MM.1S (cell line): Measurements from ENCODE around the gene ETV5.

Experiments used
- DNase-seq: peaks from one replicate; pipeline ENCODE4 v3.0.0-alpha.2; 2015
- H2AFZ ChIP-seq: fragments of 300-600 bp; sonication (generic); 2 replicates; pipeline ENCODE4 v1.6.0; 2016; ENCODE audit warnings: antibody characterized with exemption, low read length
- H3F3A ChIP-seq: fragments of 300-600 bp; sonication (generic); 2 replicates; pipeline ENCODE4 v1.6.1; 2016; ENCODE audit warnings: mild to moderate bottlenecking, antibody characterized with exemption, low read length, moderate library complexity, mixed read lengths; ENCODE audit not compliant: insufficient read depth
- H3K27ac ChIP-seq: fragments of 300-600 bp; sonication (generic); 2 replicates; pipeline ENCODE4 v1.5.1; 2016; ENCODE audit warnings: mild to moderate bottlenecking, low read length
- H3K27me3 ChIP-seq: fragments of 300-600 bp; sonication (generic); replicated peaks from 2 replicates; pipeline ENCODE4 v1.6.0; 2016; ENCODE audit warnings: low read length; ENCODE audit not compliant: insufficient read depth
- H3K36me3 ChIP-seq: fragments of 300-600 bp; sonication (generic); replicated peaks from 2 replicates; pipeline ENCODE4 v1.6.1; 2016; ENCODE audit warnings: mild to moderate bottlenecking, low read length, mixed read lengths; ENCODE audit not compliant: insufficient read depth
- H3K4me1 ChIP-seq: fragments of 300-600 bp; sonication (generic); 2 replicates; pipeline ENCODE4 v1.6.1; 2016; ENCODE audit warnings: low read length, mixed read lengths
- H3K4me2 ChIP-seq: fragments of 300-600 bp; sonication (generic); 2 replicates; pipeline ENCODE4 v1.6.0; 2016; ENCODE audit warnings: low read depth, low read length
- H3K4me3 ChIP-seq: fragments of 300-600 bp; sonication (generic); 2 replicates; pipeline ENCODE4 v1.5.1; 2016; ENCODE audit warnings: low read length, mixed read lengths
- H3K79me2 ChIP-seq: fragments of 300-600 bp; sonication (generic); 2 replicates; pipeline ENCODE4 v1.6.1; 2016; ENCODE audit warnings: mixed run types, low read length, mixed read lengths
- H3K9ac ChIP-seq: fragments of 300-600 bp; sonication (generic); 2 replicates; pipeline ENCODE4 v1.6.1; 2016; ENCODE audit warnings: low read length, mixed read lengths
- H3K9me2 ChIP-seq: fragments of 300-600 bp; sonication (generic); replicated peaks from 2 replicates; pipeline ENCODE4 v1.6.1; 2016; ENCODE audit warnings: mild to moderate bottlenecking, low read length, mixed read lengths; ENCODE audit not compliant: insufficient read depth
- H3K9me3 ChIP-seq: fragments of 300-600 bp; sonication (generic); replicated peaks from 2 replicates; pipeline ENCODE4 v1.6.1; 2016; ENCODE audit warnings: mild to moderate bottlenecking, low read length, mixed read lengths; ENCODE audit not compliant: insufficient read depth
- H4K20me1 ChIP-seq: fragments of 300-600 bp; sonication (generic); 2 replicates; pipeline ENCODE4 v1.6.1; 2016; ENCODE audit warnings: mild to moderate bottlenecking, low read length, moderate library complexity, mixed read lengths; ENCODE audit not compliant: insufficient read depth
- EZH2 ChIP-seq: fragments of 300-600 bp; sonication (generic); optimal IDR thresholded peaks from 2 replicates; pipeline ENCODE3; 2017; ENCODE audit warnings: low read depth, mild to moderate bottlenecking, antibody characterized with exemption, low read length, mixed read lengths
- EZH2phosphoT487 ChIP-seq: fragments of 300-600 bp; sonication (generic); IDR thresholded peaks from 2 replicates; pipeline ENCODE4 v1.6.1; 2018; ENCODE audit warnings: antibody characterized with exemption, low read length
- TF ChIP-seq, protein P1 (sequence below): fragments of 300-600 bp; sonication (generic); IDR thresholded peaks from 2 replicates; pipeline ENCODE4 v1.5.1; 2016; ENCODE audit warnings: antibody characterized with exemption, low read length, mixed read lengths

ETV5 gene

DNA sequence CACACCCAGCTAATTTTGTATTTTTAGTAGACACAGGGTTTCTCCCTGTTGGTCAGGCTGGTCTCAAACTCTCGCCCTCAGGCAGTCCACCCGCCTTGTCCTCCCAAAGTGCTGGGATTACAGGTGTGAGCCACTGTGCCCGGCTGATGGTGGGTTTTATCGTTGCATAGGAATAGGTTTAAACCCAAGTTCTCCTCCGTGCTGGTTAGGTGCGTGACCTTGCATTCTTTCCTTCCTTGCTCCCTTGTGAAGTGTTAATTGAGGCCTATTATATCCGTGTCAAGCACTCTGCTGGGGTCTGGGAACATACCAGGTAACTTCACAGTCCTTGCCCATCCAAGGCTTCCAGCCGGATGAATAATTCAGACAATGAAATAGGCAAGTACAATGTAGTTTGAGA, 19.3 kb upstream of the ETV5 start:
- H3K36me3 ChIP-seq: no peaks in the 10 kb centered on the region
- H3K79me2 ChIP-seq: no peaks in the 10 kb centered on the region
- no peak overlapping the region for H3K4me2 ChIP-seq
- H3K27ac ChIP-seq: no peak overlapping the region
- TF ChIP-seq, protein P1, sequence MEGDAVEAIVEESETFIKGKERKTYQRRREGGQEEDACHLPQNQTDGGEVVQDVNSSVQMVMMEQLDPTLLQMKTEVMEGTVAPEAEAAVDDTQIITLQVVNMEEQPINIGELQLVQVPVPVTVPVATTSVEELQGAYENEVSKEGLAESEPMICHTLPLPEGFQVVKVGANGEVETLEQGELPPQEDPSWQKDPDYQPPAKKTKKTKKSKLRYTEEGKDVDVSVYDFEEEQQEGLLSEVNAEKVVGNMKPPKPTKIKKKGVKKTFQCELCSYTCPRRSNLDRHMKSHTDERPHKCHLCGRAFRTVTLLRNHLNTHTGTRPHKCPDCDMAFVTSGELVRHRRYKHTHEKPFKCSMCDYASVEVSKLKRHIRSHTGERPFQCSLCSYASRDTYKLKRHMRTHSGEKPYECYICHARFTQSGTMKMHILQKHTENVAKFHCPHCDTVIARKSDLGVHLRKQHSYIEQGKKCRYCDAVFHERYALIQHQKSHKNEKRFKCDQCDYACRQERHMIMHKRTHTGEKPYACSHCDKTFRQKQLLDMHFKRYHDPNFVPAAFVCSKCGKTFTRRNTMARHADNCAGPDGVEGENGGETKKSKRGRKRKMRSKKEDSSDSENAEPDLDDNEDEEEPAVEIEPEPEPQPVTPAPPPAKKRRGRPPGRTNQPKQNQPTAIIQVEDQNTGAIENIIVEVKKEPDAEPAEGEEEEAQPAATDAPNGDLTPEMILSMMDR: no peak
- no peak for TF ChIP-seq EZH2phosphoT487
- TF ChIP-seq EZH2: no peak
- H3K9me3 ChIP-seq: no peaks in the 10 kb centered on the region
- no peak overlapping the region for H3K9ac ChIP-seq
- no peak for DNase-seq
- no peaks in the 10 kb centered on the region for H3K27me3 ChIP-seq
- no peaks in the 10 kb centered on the region for H3K9me2 ChIP-seq
- H2AFZ ChIP-seq: no peak overlapping the region
- no peaks in the 10 kb centered on the region for H3F3A ChIP-seq
- H4K20me1 ChIP-seq: no peaks in the 10 kb centered on the region
- H3K4me3 ChIP-seq: no peak overlapping the region
- H3K4me1 ChIP-seq: no peaks in the 10 kb centered on the region

DNA sequence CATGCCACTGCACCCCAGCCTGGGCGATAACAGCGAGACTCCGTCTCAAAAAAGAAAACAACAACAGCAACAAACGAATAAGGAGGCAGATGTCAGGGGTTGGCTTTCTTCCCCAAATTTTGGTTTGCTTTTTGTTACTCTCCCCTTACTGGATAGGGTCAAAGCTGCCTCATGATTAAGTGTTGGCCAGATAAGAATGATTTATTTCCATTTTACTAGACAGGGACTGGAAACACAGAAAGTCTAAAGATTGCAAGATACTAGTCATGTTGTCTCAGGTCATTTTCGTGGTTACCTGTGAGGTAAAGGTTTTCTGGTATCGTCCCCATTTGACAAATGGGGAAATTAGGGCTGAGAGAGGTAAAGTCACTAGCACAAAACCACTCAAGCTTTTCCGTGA, 18.6 kb upstream of the ETV5 start:
- Histone ChIP-seq H3K27me3 (no peaks in the 10 kb centered on the region), H3K9ac (no peak overlapping the region), H4K20me1 (no peaks in the 10 kb centered on the region), H3K79me2 (no peaks in the 10 kb centered on the region), H3K9me2 (no peaks in the 10 kb centered on the region), H3F3A (no peaks in the 10 kb centered on the region), H3K4me3 (no peak overlapping the region), H3K27ac (no peak overlapping the region), H2AFZ (no peak overlapping the region), H3K4me2 (no peak overlapping the region), H3K9me3 (no peaks in the 10 kb centered on the region), H3K4me1 (no peaks in the 10 kb centered on the region), H3K36me3 (no peaks in the 10 kb centered on the region)
- DNase-seq: no peak
- TF ChIP-seq EZH2phosphoT487 (no peak), EZH2 (no peak)
- TF ChIP-seq, protein P1: no peak

DNA sequence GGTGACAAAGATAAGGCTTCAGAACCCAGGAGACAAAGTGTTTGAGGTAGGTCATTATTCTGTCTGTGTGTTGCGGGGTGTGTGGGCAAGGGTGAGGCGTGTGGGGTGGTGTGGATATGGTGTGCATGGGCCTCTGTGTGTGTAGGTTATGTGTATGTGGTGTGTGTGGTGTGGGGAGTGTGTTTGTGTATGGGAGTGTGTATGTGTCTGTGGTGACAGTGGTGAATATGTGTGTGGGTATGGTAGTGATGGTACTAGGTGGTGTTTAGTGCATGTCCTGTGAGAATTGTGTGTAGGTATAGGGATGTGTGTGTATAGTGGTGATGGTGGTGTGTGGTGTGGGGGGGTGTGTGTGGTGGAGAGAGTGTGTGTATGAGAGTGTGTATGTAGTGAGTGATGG, 16.2 kb upstream of the ETV5 start:
- H3K27ac ChIP-seq: no peak overlapping the region
- no peaks in the 10 kb centered on the region for H3F3A ChIP-seq
- H3K9me3 ChIP-seq: no peaks in the 10 kb centered on the region
- no peak overlapping the region for H3K4me3 ChIP-seq
- no peaks in the 10 kb centered on the region for H3K27me3 ChIP-seq
- no peak overlapping the region for H3K9ac ChIP-seq
- H2AFZ ChIP-seq: no peak overlapping the region
- no peaks in the 10 kb centered on the region for H3K4me1 ChIP-seq
- H3K4me2 ChIP-seq: no peak overlapping the region
- H3K9me2 ChIP-seq: no peaks in the 10 kb centered on the region
- no peak for DNase-seq
- no peaks in the 10 kb centered on the region for H3K36me3 ChIP-seq
- H3K79me2 ChIP-seq: no peaks in the 10 kb centered on the region
- H4K20me1 ChIP-seq: no peaks in the 10 kb centered on the region
- TF ChIP-seq EZH2phosphoT487 (no peak), EZH2 (no peak)
- TF ChIP-seq, protein P1: no peak
